ENCODE data around the gene ALOX5AP.

DNA sequence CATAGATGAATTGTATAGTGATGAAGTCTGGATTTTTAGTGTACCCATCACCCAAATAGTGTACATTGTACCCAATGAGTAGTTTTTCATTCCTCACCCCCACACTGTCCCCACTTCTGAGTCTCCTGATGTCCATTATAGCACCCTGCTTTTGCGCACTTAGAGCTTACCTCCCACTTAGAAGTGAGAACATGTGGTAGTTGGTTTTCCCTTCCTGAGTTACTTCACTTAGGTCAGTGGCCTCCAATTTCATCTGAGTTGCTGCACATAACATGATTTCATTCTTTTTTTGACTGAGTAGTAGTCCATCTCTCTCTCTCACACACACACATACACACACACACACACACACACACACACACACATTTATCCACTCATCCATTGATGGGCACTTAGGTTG lies 43.2 kb upstream of the ALOX5AP start:
- TF ChIP-seq ZNF70 (CRISPR knock-in tag; IDR thresholded peaks at IDR 0.05), result no peak
- no peak for TF ChIP-seq RARB (CRISPR knock-in tag; IDR thresholded peaks at IDR 0.05)
- no peak for TF ChIP-seq ZFP3 (CRISPR knock-in tag; IDR thresholded peaks at IDR 0.05)
- TF ChIP-seq ZNF8 (CRISPR knock-in tag; IDR thresholded peaks at IDR 0.05), result no peak
- TF ChIP-seq ZFP30 (CRISPR knock-in tag; IDR thresholded peaks at IDR 0.05), result no peak
- TF ChIP-seq ZNF565 (CRISPR knock-in tag; conservative IDR thresholded peaks at IDR 0.05; ENCODE audit: low read depth), result no peak
- TF ChIP-seq CSDC2 (CRISPR knock-in tag; IDR thresholded peaks at IDR 0.05), result no peak
- TF ChIP-seq, protein P1, sequence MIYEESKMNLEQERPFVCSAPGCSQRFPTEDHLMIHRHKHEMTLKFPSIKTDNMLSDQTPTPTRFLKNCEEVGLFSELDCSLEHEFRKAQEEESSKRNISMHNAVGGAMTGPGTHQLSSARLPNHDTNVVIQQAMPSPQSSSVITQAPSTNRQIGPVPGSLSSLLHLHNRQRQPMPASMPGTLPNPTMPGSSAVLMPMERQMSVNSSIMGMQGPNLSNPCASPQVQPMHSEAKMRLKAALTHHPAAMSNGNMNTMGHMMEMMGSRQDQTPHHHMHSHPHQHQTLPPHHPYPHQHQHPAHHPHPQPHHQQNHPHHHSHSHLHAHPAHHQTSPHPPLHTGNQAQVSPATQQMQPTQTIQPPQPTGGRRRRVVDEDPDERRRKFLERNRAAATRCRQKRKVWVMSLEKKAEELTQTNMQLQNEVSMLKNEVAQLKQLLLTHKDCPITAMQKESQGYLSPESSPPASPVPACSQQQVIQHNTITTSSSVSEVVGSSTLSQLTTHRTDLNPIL (CRISPR knock-in tag; IDR thresholded peaks at IDR 0.05; ENCODE audit: low read depth), result no peak
- TF ChIP-seq ARNTL (CRISPR knock-in tag; IDR thresholded peaks at IDR 0.05; ENCODE audit: borderline replicate concordance, low read depth), result no peak

Measured in SK-N-SH treated with all-trans-retinoic acid at 6 μM for 48 hours (cell line).